ENCODE measurements around the gene SIGLEC9.

SIGLEC9 gene

GRCh38 chr19:51096473-51097165 is 28.1 kb upstream of the SIGLEC9 start:
- Histone ChIP-seq H3K4me1 (ENCODE audit: control insufficient read depth, insufficient read depth, low read length) (no peaks in the 10 kb centered on the region), H3K27ac (ENCODE audit: insufficient read depth, low read depth, low read length, poor library complexity, severe bottlenecking) (no peak overlapping the region), H3K27me3 (ENCODE audit: control insufficient read depth, insufficient read depth, low read length, poor library complexity, severe bottlenecking) (no peaks in the 10 kb centered on the region), H3K9me3 (ENCODE audit: control insufficient read depth, low read length) (no peaks in the 10 kb centered on the region), H3K4me3 (ENCODE audit: insufficient read depth, low read depth, low read length) (no peak overlapping the region), H3K36me3 (ENCODE audit: control insufficient read depth, insufficient read depth, low read length) (no peaks in the 10 kb centered on the region)
- 90% methylated on average over 6 of the region's 6 CpGs for WGBS, 2 experiments

GRCh38 chr19:51097166-51097738 is 27.5 kb upstream of the SIGLEC9 start:
- Histone ChIP-seq H3K9me3 (ENCODE audit: control insufficient read depth, low read length) (no peaks in the 10 kb centered on the region), H3K27me3 (ENCODE audit: control insufficient read depth, insufficient read depth, low read length, poor library complexity, severe bottlenecking) (no peaks in the 10 kb centered on the region), H3K4me1 (ENCODE audit: control insufficient read depth, insufficient read depth, low read length) (no peaks in the 10 kb centered on the region), H3K27ac (ENCODE audit: insufficient read depth, low read depth, low read length, poor library complexity, severe bottlenecking) (no peak overlapping the region), H3K4me3 (ENCODE audit: insufficient read depth, low read depth, low read length) (no peak overlapping the region), H3K36me3 (ENCODE audit: control insufficient read depth, insufficient read depth, low read length) (no peaks in the 10 kb centered on the region)
- 24% methylated on average over 6 of the region's 8 CpGs for WGBS, 2 experiments

- no peak overlapping the region for H3K4me3 ChIP-seq (ENCODE audit: insufficient read depth, low read depth, low read length)
- no peaks in the 10 kb centered on the region for H3K27me3 ChIP-seq (ENCODE audit: control insufficient read depth, insufficient read depth, low read length, poor library complexity, severe bottlenecking)
- H3K27ac ChIP-seq (ENCODE audit: insufficient read depth, low read depth, low read length, poor library complexity, severe bottlenecking), result no peak overlapping the region
- no peaks in the 10 kb centered on the region for H3K4me1 ChIP-seq (ENCODE audit: control insufficient read depth, insufficient read depth, low read length)
- WGBS, 2 experiments, result 86 to 87% methylated on average over 20 of the region's 20 CpGs
- H3K36me3 ChIP-seq (ENCODE audit: control insufficient read depth, insufficient read depth, low read length), result no peaks in the 10 kb centered on the region
- H3K9me3 ChIP-seq (ENCODE audit: control insufficient read depth, low read length), result no peaks in the 10 kb centered on the region
Measured at GRCh38 chr19:51097796-51098195, 26.9 kb upstream of the SIGLEC9 start.

- Histone ChIP-seq H3K36me3 (ENCODE audit: control insufficient read depth, insufficient read depth, low read length) (no peaks in the 10 kb centered on the region), H3K27ac (ENCODE audit: insufficient read depth, low read depth, low read length, poor library complexity, severe bottlenecking) (no peak overlapping the region), H3K4me3 (ENCODE audit: insufficient read depth, low read depth, low read length) (no peak overlapping the region), H3K4me1 (ENCODE audit: control insufficient read depth, insufficient read depth, low read length) (no peaks in the 10 kb centered on the region), H3K9me3 (ENCODE audit: control insufficient read depth, low read length) (no peaks in the 10 kb centered on the region), H3K27me3 (ENCODE audit: control insufficient read depth, insufficient read depth, low read length, poor library complexity, severe bottlenecking) (no peaks in the 10 kb centered on the region)
- 91% methylated on average over 78 of the region's 78 CpGs for WGBS, 2 experiments
Measured at GRCh38 chr19:51098365-51099046, 26.2 kb upstream of the SIGLEC9 start.

GRCh38 chr19:51099047-51099382 is 25.7 kb upstream of the SIGLEC9 start:
- Histone ChIP-seq H3K9me3 (ENCODE audit: control insufficient read depth, low read length) (no peaks in the 10 kb centered on the region), H3K36me3 (ENCODE audit: control insufficient read depth, insufficient read depth, low read length) (no peaks in the 10 kb centered on the region), H3K27ac (ENCODE audit: insufficient read depth, low read depth, low read length, poor library complexity, severe bottlenecking) (no peak overlapping the region), H3K4me3 (ENCODE audit: insufficient read depth, low read depth, low read length) (no peak overlapping the region), H3K27me3 (ENCODE audit: control insufficient read depth, insufficient read depth, low read length, poor library complexity, severe bottlenecking) (no peaks in the 10 kb centered on the region), H3K4me1 (ENCODE audit: control insufficient read depth, insufficient read depth, low read length) (no peaks in the 10 kb centered on the region)
- 94% methylated on average over 22 of the region's 22 CpGs for WGBS, 2 experiments

- 59 to 77% methylated on average over 2 to 3 of the region's 3 CpGs for WGBS, 2 experiments
- H3K27me3 ChIP-seq (ENCODE audit: control insufficient read depth, insufficient read depth, low read length, poor library complexity, severe bottlenecking), result no peaks in the 10 kb centered on the region
- no peak overlapping the region for H3K27ac ChIP-seq (ENCODE audit: insufficient read depth, low read depth, low read length, poor library complexity, severe bottlenecking)
- no peaks in the 10 kb centered on the region for H3K9me3 ChIP-seq (ENCODE audit: control insufficient read depth, low read length)
- H3K36me3 ChIP-seq (ENCODE audit: control insufficient read depth, insufficient read depth, low read length), result no peaks in the 10 kb centered on the region
- H3K4me3 ChIP-seq (ENCODE audit: insufficient read depth, low read depth, low read length), result no peak overlapping the region
- no peaks in the 10 kb centered on the region for H3K4me1 ChIP-seq (ENCODE audit: control insufficient read depth, insufficient read depth, low read length)
Measured at GRCh38 chr19:51100601-51101000, 24.1 kb upstream of the SIGLEC9 start.

GRCh38 chr19:51101171-51101865 is 23.4 kb upstream of the SIGLEC9 start:
- Histone ChIP-seq H3K36me3 (ENCODE audit: control insufficient read depth, insufficient read depth, low read length) (no peaks in the 10 kb centered on the region), H3K9me3 (ENCODE audit: control insufficient read depth, low read length) (no peaks in the 10 kb centered on the region), H3K4me3 (ENCODE audit: insufficient read depth, low read depth, low read length) (no peak overlapping the region), H3K27me3 (ENCODE audit: control insufficient read depth, insufficient read depth, low read length, poor library complexity, severe bottlenecking) (no peaks in the 10 kb centered on the region), H3K27ac (ENCODE audit: insufficient read depth, low read depth, low read length, poor library complexity, severe bottlenecking) (no peak overlapping the region), H3K4me1 (ENCODE audit: control insufficient read depth, insufficient read depth, low read length) (no peaks in the 10 kb centered on the region)
- 89 to 93% methylated on average over 4 of the region's 5 CpGs for WGBS, 2 experiments

- Histone ChIP-seq H3K27me3 (ENCODE audit: control insufficient read depth, insufficient read depth, low read length, poor library complexity, severe bottlenecking) (no peaks in the 10 kb centered on the region), H3K4me3 (ENCODE audit: insufficient read depth, low read depth, low read length) (no peak overlapping the region), H3K36me3 (ENCODE audit: control insufficient read depth, insufficient read depth, low read length) (no peaks in the 10 kb centered on the region), H3K4me1 (ENCODE audit: control insufficient read depth, insufficient read depth, low read length) (peaks cover 4% of the 10 kb centered on the region), H3K9me3 (ENCODE audit: control insufficient read depth, low read length) (no peaks in the 10 kb centered on the region), H3K27ac (ENCODE audit: insufficient read depth, low read depth, low read length, poor library complexity, severe bottlenecking) (no peak overlapping the region)
- WGBS, 2 experiments, result 94 to 95% methylated on average over 4 to 6 of the region's 7 CpGs
Measured at GRCh38 chr19:51102991-51103390, 21.7 kb upstream of the SIGLEC9 start.

- Histone ChIP-seq H3K27ac (ENCODE audit: insufficient read depth, low read depth, low read length, poor library complexity, severe bottlenecking) (no peak overlapping the region), H3K36me3 (ENCODE audit: control insufficient read depth, insufficient read depth, low read length) (no peaks in the 10 kb centered on the region), H3K4me1 (ENCODE audit: control insufficient read depth, insufficient read depth, low read length) (peaks cover 4% of the 10 kb centered on the region), H3K4me3 (ENCODE audit: insufficient read depth, low read depth, low read length) (no peak overlapping the region), H3K27me3 (ENCODE audit: control insufficient read depth, insufficient read depth, low read length, poor library complexity, severe bottlenecking) (no peaks in the 10 kb centered on the region), H3K9me3 (ENCODE audit: control insufficient read depth, low read length) (no peaks in the 10 kb centered on the region)
- 96 to 97% methylated on average over 49 of the region's 49 CpGs for WGBS, 2 experiments
Measured at GRCh38 chr19:51103926-51104341, 20.8 kb upstream of the SIGLEC9 start.

GRCh38 chr19:51107406-51108065 is 17.2 kb upstream of the SIGLEC9 start:
- WGBS, 2 experiments, result 26 to 28% methylated on average over 18 of the region's 18 CpGs

More at GRCh38 chr19:51107406-51108065, 17.2 kb upstream of the SIGLEC9 start:
- Histone ChIP-seq H3K27ac (ENCODE audit: insufficient read depth, low read depth, low read length, poor library complexity, severe bottlenecking) (no peak overlapping the region), H3K27me3 (ENCODE audit: control insufficient read depth, insufficient read depth, low read length, poor library complexity, severe bottlenecking) (peaks cover 10% of the 10 kb centered on the region), H3K36me3 (ENCODE audit: control insufficient read depth, insufficient read depth, low read length) (no peaks in the 10 kb centered on the region), H3K4me1 (ENCODE audit: control insufficient read depth, insufficient read depth, low read length) (peaks cover 4% of the 10 kb centered on the region), H3K4me3 (ENCODE audit: insufficient read depth, low read depth, low read length) (peak overlapping the region; percentile 75), H3K9me3 (ENCODE audit: control insufficient read depth, low read length) (no peaks in the 10 kb centered on the region)

Measured in ectodermal cell (in vitro differentiated cells).